Left renal cortex interstitium (tissue), 4 donors: ENCODE measurements around the gene KRTAP10-4. TPM values are rescaled to one million over a fixed set of nuclear protein-coding genes. Genes with fewer than 3 reads are reported as not detected.
"Not testable (repeated sequence)": the region's sequence is repeated elsewhere in the genome, so short reads cannot be mapped to it uniquely, and the experiment has no call there.

ENCODE experiments used
- DNase-seq, 4 donors: peaks; one replicate each; pipeline ENCODE4 v3.0.0-alpha.2; 2013; ENCODE audit warnings: low read depth in 4 of 4, low spot score in 2 of 4, missing footprints in 1 of 4
- polyA plus RNA-seq, 4 donors: library from polyadenylated mRNA; unstranded; fragments of 120-200 nt; gene quantifications; one replicate each; pipeline ENCODE4 v1.2.1, GENCODE V29; 2013; ENCODE audit not compliant: insufficient read length in 4 of 4

KRTAP10-4 gene
- polyA plus RNA-seq, 4 donors: not detected

DNA sequence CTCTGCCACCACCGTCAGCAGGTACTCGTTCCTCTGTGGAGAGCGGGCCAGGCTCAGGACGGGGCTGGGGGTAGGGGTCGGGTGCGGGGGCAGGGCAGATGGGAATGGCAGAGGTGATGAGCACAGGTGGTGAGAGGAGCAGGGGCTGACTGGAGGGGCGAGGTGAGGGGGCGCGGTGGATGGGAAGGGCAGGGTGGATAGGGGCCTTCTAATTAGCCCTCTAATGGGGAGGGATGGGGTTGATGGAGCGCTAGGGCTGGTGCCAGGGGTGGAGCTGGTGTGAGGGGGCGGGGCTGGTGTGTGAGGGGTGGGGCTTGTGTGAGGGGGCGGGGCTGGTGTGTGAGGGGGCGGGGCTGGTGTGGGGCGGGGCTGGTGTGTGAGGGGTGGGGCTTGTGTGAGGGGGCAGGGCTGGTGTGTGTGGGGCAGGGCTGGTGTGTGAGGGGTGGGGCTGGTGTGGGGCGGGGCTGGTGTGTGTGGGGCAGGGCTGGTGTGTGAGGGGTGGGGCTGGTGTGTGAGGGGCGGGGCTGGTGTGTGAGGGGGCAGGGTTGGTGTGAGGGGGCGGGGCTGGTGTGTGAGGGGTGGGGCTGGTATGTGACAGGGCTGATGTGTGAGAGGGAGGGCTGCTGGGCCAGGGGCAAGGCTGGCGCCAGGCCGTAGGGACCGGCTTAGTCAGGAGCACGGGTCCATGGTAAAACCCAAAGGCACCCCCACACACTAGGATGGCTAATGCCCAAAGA is 39.5 kb upstream of the KRTAP10-4 start:
- no peak for DNase-seq

DNA sequence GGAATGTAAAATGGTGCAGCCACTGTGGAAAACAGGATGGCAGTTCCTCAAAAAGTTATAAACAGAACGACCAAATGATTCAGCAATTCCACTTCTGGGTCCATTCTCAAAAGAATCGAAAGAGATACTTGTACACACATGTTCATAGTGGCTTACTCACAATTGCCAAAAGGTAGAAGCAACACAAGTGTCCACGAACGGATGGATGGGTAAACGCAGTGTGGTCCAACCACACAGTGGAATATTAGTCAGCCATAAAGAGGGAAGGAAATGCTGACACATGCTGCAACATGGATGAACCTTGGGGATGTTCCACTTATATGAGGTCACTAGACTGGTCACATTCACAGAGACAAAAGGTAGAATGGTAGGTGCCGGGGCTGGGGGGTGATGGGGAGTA is 38.8 kb upstream of the KRTAP10-4 start:
- DNase-seq: no peak

DNA sequence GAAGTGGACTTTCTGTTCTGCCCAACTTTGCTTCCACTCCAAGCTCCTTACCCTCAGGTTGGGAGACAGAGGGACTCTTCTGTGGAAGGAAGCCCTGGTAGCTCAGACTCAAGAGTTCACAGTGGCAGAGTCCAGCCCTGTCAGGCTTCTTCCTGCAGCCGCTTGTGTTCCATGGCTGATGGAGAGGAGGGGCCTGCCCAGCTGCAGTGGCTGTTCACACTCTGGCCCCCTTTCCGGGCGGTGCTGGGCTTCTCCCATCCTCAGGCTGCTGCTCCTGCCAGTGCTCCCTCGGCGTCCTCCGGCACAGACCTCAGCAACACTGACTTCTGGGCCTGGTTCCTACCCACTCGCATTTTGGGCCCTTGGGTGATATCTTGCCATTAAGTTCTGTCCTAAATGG is 37.6 kb upstream of the KRTAP10-4 start:
- DNase-seq: no peak

DNA sequence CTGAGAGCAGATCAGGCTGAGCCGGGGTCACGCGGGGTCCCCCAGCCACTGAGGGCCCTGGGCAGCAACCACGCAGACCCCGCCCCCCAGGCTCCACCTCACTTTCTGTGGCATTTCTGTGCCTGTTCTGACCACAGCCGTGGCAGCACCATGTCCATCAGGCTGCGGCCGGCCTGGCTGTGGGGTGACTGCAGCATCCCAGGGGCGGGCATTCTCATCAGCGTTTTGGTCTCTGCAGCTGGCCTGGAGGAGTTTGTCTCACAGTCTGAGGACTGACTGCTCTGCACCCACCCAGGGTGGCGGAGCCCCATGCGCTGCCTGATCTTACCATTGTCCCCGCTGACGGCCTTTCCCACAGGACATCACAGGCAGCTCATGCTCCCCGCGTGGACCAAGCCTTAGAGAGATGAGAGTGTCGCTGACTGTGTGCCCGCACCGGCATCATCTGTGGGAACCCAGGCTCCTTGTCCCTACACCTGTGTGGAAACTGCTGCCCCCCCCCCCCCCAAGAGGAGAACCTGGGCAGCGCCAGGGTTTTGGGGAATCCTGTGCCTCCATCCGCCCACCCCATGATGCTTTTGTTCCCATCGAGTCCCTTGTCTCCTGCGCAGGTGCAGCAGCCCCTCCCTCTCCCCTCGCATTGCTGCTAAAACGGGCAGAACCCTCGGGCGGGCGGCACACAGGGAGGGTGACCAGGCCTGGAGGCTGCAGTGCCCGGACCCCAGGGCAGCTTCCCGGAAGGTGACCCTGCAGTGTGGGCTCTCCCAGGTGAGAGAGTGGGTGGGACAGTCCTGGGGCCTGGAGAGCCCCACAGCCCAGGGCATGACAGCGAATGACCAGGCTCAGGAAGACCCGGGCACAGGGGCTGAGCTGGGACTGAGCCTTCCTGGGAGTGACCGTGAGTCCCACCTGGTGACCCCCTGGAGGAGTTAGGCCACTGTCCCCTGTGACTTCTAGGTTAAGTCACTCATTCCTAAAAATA is 35.3 kb upstream of the KRTAP10-4 start:
- DNase-seq: no peak

DNA sequence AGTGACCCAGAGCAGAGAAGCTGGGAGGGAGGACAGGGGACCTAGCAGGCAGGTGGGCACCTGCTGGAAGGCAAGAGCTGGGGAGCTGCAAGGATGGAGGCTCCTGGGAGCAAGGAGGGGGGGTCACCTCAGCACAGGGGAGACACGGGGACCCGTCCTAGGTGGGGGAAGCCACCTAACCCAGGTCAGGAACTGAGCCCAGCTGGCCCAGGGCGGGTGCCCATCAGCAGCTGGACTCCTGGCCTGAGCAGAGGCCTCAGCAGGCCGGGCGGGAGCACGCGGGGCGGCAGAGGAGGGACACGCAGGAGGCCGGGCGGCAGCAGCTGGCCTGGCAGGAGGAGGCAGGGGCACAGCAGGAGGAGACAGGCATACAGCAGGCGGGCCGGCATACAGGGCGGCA is 34.5 kb upstream of the KRTAP10-4 start:
- DNase-seq: no peak

DNA sequence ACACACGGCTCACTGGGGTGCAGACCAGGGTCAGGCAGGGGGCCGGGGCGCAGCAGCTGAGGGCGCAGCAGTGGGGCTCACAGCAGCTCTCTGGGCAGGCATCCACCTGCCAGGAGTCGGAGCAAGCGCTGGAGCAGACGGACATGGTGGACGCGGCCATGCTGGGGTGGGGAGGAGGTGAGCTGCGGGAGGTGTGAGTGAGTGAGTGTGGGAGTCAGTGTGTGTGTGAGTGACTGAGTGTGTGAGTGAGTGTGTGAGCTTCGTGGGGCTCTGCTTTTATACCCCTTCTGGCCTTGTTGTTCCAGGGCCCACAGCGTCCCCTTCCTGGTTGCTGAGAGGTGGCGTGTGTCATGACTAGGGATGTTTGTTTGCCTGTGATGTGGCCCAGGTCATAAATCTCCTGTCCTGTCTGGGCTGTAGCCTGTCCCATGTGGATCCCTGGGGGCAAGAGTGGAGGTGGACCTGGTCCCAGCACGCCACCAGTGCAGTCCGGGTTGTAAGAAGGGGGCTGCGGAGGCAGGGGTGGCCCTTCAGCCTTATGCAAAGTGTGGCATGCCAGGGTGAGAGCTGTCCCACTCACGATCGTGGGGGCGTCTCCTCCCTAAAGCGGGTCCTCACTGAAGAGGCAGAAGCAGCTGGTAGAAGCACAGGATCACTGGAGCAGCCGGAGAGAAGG is 33.4 kb upstream of the KRTAP10-4 start, which contains the start of gene KRTAP10-1:
KRTAP10-1 (minus strand) TSS at position 205 of the 676 bp plus-strand sequence; CDS start at position 160, 45 bp downstream.
- DNase-seq: no peak

DNA sequence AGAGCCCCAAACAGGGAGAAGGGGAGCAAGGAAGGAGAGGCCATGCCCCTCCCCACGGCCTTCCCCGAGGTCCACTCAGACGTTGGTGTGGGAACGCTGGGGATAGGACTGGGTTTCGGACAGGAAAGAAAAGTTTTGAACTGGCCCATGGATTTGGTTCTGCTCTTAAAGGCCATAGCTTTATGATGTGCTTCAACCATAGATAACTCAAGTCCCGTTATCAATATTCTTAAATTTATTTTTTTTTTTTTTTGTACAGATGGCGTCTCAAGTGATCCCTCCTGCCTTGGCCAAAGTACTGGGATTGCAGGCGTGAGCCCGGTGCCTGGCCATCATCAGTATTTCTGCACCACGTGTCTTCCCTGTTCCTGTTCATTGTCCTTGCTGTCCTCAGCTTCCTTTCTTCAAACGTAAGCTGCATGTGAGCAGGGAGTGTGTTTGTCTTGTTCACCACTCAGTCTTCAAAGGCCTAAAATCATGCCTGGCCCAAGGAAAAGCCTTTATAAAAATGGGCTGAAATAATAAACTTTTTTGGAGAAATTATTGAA is 32.7 kb upstream of the KRTAP10-4 start:
- no peak for DNase-seq

DNA sequence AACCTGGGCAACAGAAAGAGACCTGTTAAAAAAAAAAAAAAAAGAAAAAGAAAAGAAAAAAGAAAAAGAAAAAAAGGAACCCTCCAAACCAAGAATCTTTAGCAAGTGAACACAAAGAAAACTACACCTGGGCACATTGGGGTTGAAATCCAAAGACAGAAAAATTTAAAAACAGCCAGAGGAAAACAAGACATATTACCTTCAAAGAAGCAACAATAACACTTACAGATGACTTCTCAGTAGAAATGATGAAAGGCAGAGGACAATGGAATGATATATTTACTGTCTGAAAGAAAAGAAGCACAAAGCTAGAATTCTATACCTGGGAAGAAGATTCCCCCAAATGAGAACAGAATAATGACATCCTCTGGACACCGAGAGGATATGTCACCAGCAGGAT is 30.8 kb upstream of the KRTAP10-4 start:
- DNase-seq: no peak

DNA sequence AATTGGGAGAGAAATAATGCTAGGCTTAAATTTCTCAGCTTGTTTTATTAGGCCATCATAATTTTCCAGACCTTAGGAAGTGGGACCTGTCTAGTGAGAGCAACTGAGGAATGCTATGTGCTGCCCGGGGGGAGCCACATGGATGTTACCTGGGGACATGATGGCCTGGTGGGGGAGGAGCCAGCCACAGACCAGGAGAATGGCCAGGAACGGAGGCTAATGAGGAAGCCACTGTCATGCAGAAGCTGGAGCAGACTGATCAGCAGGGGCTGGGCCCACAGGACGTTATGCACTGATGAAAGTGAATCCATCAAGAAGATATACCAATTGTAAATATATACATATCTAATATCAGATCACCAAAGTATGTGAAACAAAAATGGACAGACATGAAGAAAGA is 29.0 kb upstream of the KRTAP10-4 start:
- no peak for DNase-seq

DNA sequence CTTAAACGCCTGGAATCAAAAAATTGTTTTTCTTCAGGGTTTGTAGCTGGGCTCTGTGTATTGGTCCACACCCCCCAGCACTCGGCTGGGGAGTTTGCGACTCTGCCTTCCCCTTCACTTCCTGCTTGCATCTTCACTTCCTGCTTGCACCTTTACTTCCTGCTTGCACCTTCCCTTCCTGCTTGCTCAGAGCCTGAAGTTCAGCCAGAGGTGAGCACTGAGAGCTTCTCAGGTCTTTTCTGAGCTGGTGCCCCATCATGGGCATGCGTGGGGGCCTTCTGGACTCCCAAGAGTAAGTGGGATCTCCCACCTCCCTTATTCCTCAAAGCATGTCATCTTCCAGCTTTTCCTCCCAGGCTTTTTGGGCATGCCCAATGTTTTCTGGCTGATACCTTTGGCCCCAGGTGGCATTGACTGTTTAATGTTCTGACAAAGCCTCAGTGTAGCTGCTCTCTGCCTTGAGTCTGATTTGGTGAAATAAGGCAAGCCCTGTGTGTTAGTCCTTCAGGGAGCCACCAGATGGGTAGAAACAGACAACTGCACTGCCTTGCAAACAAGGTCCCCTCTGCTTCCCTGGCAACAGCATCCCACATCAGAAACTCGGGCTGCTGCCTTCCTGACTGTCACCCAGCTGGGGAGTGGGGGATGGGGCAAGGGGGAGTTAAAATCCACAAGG is 25.7 kb upstream of the KRTAP10-4 start:
- no peak for DNase-seq

DNA sequence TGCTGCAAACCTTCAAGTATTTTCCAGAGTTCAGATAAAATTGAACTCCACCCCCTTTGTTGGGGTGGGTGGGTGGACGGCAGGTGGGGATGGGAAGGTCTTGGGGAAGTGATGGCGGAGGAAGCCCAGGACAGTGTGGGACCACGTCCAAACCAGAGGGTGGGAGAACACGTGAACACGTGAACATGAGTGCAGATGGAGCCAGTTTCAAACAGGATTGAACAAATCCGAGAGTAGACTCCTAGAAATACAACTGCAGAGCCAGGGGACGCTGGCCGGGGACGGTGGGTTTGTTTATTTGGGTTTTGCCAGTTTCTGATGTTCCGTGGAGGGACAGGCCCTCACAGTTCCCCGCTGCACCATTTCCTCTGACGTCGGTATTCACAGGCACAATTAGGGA is 25.1 kb upstream of the KRTAP10-4 start:
- DNase-seq: no peak

DNA sequence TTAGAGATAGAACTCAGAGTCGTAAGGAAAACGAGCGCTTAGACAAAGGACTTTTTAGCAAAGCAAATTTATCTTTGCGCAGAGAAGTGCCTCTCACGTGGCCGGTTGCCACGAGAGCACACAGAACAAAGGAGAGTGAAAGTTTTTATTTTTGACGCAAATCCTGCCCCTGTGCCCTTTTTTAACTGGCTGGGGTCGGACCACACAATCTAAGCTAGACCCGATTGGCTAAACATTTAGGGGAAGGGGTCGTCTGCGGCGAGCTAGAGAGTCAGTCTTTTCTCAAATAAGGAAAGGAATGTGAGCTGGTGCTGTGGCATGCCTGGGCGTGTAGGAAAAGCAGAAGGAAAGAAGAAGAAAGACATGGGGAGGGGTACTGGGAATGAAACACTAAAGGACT is 24.6 kb upstream of the KRTAP10-4 start:
- no peak for DNase-seq

DNA sequence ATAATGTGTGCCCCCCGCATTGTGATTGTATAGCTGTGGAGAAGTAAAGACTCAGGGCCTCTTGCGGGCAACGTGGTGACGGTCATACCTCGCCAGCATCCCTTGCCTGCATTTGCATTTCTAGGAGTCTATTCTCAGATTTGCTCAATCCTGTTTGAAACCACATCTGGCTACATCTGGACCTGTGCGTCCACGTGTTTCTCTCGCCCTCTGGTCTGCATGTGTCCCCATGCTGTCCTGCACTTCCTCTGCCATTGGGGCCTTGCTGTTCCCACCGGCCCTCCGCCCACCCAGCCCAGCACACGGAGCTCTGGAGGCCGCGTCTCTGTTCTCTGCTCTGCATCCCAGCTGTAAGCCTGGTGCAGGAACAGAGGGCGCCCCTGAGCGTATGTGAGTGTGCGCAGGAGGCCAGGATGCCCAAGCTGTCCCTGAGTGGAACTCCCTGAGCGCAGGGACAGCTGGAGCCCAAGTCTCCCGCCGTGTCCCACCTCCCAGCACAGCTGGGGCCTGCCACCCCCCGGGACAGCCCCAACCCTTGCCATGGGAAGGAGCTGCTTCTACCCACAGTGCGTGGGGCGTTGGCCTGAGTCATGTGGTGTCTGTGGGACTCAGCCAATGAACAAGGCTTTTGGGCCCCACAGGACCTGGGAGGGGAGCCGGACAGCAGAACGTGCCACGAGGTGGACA is 23.9 kb upstream of the KRTAP10-4 start:
- no peak for DNase-seq

DNA sequence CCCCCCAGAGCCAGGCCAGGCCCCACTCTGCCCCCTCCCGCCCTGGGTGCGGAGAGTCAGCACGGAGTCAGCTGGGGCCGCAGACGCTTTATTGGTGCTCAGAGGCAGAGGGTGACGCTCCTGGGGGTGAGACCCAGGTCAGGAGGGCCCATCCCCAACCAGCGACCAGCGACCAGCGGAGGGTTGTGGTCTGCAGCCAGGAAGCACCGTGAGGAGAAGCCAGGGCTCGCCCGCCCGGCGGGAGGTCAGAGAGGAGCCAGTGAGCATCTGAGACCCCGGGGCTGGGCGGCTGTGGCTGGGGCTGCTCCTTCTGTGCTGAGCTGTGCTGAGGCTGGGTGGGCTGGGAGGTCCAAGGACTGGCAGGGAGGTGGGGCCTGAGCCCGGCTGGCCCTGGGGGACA is 23.2 kb upstream of the KRTAP10-4 start:
- not testable (repeated sequence) for DNase-seq

DNA sequence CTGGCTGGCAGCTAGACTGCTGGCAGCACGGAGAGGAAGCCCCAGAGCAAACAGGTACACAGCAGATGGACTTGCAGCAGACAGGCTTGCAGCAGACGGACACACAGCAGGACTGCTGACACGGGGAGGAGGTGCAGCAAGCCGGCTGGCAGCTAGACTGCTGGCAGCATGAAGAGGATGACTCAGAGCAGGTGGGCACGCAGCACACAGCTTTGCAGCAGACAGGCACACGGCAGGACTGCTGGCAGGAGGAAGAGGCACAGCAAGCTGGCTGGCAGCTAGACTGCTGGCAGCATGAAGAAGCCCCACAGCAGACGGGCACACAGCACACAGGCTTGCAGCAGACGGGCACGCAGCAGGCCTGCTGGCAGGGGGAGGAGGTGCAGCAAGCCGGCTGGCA is 22.7 kb upstream of the KRTAP10-4 start:
- no peak for DNase-seq

DNA sequence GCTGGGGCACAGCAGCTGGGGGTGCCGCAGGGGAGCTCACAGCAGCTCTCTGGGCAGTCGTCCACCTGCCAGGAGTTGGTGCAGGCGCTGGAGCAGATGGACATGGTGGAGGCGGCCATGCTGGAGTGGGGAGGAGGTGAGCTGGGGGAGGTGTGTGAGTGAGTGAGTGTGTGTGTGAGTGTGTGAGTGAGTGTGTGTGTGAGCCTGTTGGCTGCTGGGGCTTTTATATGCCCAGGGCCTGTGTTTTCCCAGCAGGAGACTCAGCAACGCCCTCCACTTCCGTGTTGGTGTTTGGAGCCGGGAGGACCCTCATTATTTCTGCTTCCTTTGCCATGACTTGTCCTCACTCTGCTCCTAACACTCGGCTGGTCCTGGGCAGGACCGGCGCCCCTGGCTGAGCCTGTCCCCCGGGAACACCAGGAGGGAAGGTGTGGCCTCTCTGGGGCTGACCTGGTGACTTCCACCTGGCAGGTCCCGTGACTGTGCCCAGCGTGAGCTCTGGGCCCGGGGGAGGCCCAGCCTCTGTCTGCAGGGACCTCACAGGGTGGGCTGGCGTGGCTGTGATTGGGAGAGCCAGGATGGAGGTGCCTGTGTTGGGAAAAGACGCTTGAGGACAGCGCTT is 22.1 kb upstream of the KRTAP10-4 start, which contains the start of gene KRTAP10-2:
KRTAP10-2 (minus strand) TSS at position 166 of the 622 bp plus-strand sequence; CDS start at position 119, 47 bp downstream.
- DNase-seq: no peak

DNA sequence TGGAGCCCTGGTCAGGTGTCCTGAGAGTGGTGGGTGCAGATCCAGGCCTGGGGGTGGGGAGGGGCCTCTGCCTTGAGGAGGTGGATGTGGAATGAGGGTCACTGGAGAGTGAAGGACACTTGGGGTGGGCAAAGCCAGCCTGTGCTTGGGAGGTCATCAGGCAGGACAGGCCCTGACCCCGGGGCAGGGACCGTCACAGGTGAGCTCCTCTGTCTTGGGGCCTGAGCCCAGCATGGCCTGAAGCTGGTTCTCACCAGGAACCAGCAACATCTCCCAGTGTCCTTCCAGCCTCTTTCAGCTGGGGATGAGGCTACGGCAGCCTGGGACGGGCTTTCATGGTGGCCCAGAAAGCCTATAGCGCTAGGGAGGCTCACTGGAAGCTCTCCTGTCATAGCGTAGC is 21.4 kb upstream of the KRTAP10-4 start:
- no peak for DNase-seq

DNA sequence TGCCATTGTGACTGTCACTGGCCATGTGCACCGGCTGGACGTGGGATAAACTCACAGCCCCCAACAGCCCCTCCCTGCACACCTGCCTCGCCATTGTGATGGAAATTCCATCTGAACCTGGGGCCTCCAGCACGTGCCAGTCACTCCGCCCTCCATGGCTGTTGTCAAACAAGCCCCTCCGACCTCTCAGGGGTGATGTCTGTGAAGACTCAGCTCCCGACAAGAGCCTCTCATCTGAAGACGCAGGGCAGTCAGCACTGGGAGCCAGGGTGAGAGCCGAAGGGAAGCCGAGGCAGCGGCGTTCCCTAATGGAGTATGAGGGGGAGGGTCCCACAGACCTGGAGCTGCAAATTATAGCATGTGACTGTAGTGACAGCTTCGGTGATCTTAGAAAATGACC is 20.8 kb upstream of the KRTAP10-4 start:
- no peak for DNase-seq
